Cerebellar cortex (tissue), 1 donor: ENCODE results near the gene EMC9.

ENCODE experiments used
- DNase-seq: peaks from one replicate; pipeline ENCODE4 v3.0.0-alpha.2; 2015; ENCODE audit warnings: low spot score

EMC9 gene

DNA sequence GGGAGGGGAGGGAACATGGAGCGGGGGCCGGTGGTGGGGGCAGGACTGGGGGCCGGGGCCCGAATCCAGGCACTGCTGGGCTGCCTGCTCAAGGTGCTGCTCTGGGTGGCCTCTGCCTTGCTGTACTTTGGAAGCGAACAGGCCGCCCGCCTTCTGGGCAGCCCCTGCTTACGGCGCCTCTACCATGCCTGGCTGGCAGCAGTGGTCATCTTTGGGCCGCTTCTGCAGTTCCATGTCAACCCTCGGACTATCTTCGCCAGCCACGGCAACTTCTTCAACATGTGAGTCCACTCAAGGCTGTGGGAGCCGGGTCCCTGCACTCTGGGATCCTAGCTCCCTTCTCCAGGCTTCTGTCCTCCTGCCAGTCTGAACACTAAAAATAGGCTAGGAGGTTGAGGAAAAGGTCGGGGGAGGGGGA lies 9.8 kb downstream of the EMC9 start:
- DNase-seq = no peak

GRCh38 chr14:24130717-24131548 lies 10.5 kb downstream of the EMC9 start:
- no peak for DNase-seq

- DNase-seq = no peak
These were observed 11.0 kb downstream of the EMC9 start, which contains the start of gene FITM1 for GRCh38 chr14:24130380-24130716. Gene FITM1 (plus strand): TSS chr14:24130659. CDS start chr14:24131564, 905 bp downstream.

DNA sequence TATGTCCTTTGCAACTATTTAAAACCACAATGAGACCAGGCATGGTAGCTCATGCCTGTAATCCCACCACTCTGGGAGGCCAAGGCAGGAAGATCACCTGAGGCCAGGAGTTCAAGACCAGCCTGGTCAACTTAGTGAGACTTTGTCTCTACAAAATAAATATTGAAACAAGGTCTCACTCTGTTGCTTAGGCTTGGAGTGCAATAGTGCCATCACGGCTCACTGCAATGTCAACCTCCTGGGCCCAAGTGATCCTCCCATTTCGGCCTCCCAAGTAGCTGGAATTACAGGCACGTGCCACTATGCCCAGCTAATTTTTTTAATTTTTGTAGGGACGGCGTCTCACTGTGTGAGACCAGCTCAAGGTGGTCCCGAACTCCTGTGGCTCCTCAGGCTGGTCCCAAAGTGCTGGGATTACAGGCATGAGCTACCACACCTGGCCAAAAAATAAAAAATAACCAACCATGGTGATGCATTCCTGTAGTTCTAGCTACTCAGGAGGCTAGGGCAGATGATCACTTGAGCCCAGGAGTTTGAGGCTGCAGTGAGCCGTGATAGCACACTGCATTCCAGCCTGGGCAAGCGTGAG lies 11.9 kb downstream of the EMC9 start:
- DNase-seq = no peak

DNA sequence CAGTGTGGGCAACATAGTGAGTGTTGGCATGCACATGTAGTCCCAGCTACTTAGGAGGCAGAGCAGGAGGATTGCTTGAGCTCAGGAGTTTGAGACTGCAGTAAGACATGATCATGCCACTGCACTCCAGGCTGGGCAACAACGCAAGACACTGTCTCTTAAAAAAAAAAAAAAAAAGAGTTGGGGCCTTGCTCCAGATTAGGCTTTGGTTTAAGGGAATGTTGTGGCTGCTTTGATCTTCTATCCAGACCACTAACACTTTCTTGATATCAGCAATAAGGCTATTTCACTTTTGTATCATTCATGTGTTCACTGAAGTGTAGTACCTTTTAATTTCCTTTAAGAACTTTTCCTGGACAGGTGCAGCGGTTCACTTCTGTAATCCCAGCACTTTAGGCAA lies 13.7 kb downstream of the EMC9 start:
- no peak for DNase-seq

- DNase-seq = no peak
These were observed 14.5 kb downstream of the EMC9 start for GRCh38 chr14:24126939-24127338.

- no peak for DNase-seq
These were observed 17.7 kb downstream of the EMC9 start for GRCh38 chr14:24123424-24124417.

- no peak for DNase-seq
These were observed 18.5 kb downstream of the EMC9 start for GRCh38 chr14:24122898-24123297.

- no peak for DNase-seq
These were observed 19.0 kb downstream of the EMC9 start for GRCh38 chr14:24122416-24122815.

GRCh38 chr14:24121210-24121609 lies 20.2 kb downstream of the EMC9 start:
- DNase-seq = no peak

- DNase-seq = no peak
These were observed 21.7 kb downstream of the EMC9 start for GRCh38 chr14:24119691-24120090.

DNA sequence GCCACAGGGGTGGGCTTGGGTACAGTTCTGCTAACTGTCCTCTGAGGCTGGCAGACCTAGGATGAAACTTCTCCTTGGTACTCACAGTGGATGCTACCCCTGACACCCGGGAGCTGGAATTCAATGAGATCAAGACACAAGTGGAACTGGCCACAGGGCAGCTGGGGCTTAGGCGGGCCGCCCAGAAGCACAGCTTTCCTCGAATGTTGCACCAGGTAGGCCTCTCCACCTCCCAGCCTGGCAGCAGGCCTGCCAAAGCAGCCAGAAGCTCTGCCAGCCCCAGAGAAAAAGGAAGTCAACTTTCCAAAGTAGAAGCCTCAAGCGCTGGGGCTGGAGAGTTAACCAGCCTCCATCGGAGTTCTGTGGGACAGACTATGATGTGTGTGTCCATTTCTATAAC lies 24.2 kb downstream of the EMC9 start:
- DNase-seq = no peak

- DNase-seq = no peak
These were observed 25.1 kb downstream of the EMC9 start for GRCh38 chr14:24116128-24116814.

DNA sequence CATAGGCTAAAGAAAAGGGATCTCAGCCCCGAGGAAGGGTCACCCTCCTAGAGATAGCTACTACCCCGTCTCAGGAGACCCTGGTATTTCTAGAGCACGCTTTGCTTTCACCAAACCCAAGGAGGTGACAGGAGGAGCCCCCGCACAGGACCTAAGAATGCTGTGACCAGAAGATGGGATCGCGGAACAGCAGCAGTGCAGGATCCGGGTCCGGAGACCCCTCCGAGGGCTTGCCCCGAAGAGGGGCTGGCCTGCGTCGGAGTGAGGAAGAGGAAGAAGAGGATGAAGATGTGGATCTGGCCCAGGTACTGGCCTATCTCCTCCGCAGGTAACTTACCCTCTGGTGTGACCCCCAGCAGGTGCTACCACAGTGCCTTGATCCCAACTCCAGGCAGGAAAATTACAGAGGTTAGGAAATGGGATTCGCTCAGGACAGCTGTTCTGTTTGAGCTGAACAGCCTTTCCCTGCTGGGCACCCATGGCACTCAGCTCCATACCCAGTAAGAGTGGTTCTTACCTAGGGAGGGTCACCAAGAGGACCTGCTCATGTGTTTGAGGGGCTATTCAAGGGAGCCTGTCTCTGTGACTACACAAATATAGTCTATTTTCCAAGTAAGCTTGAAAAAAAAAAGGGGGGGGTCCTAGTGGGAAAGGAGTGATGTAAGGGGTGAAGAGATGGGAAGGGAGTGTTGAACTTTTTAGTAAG lies 25.8 kb downstream of the EMC9 start:
- DNase-seq = no peak

DNA sequence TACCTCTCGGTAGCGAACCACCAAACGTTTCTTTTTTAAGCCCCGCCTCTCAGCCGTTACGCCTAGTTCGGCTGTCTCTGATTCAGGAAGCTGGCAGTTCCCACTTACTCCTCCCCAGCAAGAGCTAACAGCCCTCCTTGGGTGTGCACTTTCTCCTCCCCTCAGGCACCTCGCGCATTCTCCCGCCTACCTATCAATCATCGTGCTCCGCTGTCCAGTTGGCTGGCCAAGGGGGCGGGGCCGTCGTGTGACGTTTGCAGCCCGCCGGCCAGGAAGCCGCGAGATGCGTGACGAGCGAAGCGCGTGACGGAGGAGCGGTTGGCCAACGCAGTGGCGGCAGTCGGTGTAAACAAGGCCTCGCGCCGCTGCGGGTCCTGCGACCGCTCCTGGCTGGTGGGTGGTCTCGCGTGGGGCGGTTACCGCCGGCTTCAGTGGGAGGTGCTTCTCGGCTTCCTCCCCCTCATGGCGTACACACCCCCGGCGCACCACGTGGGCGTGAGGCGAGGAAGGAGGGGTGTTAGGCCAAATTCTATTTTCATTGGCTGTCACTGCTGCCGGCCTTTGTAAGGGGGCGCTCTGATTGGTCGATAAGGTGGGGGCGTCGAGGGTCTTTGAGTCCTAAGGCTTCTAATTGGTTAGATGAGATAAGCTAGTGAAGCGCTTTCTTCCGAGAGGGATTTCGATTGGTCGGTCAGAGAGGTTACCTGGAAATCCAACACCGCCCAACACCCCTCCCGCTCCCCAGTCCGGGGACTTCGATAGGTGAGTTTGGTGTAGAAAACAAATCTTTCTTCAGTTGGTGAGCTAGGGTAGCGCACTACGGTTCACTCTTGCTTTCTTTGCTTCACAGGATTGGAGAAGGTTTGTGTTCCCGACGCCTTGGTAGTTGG lies 26.6 kb downstream of the EMC9 start, which contains the start of the genes DCAF11 and NRL:
Gene DCAF11 (plus strand): TSS at position 246 of the 890 bp plus-strand sequence. CDS start 818 bp downstream, outside the sequence.
Gene NRL (minus strand): TSS at position 418 of the 890 bp plus-strand sequence. CDS start 32,101 bp downstream, outside the sequence.
- peak; percentile 100 for DNase-seq

DNA sequence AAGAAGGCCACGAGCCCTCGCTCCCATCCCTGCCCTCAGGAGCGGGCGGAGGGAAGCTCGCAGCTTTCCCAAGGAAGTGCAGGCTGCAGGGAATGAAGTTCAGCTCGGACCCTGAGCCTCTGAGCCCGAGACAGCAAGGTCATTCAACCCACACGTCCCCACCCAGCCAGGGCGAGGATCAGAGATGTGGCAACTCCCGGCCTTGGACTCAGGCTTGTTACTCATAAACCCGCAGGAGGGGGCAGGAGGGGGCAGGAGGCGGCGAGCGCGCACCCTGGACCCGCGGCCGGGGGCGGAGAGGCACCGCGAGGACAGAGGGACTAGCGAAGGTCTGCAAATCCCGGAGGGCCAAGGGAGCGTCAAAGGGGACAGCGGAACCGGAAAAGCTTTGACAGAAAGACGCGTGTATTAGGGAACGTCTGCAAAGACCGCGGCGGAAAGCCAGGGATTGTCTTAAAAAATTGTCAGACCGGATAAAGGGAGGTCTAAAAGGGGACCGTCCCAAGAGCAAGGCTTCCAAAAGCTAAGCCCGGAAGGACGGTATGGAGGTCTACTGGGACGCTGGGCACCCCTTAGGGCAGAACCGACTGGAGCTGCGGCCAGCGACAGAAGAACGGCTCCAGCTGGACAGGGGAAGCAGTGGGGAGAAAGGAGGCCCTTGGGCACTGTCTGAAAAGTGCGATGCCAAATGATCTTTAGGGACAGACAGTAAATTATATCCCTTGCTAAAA lies 27.4 kb downstream of the EMC9 start:
- DNase-seq = peak; percentile 94

- no peak for DNase-seq
These were observed 28.0 kb downstream of the EMC9 start for GRCh38 chr14:24113379-24113800.

- DNase-seq = no peak
These were observed 30.9 kb downstream of the EMC9 start for GRCh38 chr14:24110523-24110922.

DNA sequence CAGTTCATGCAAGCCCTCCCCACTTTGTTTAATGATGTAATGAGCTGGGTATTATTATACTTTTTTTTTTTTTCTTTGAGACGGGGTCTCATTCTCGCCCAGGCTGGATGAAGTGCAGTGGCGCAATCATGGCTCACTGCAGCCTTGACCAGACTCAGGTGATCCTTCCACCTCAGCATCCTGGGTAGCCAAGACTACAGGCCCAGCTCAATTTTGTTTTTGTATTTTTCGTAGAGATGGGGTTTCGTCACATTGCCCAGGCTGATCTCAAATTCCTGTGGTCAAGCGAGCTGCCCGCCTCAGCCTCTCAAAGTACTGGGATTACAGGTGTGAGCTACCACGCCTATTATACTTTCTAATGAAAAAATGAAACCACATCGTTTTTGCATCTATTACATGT lies 31.3 kb downstream of the EMC9 start:
- DNase-seq = no peak
